Chondrocyte (in vitro differentiated cells): ENCODE measurements around the gene LRRC72. TPM values are rescaled to one million over a fixed set of nuclear protein-coding genes. Genes with fewer than 3 reads are reported as not detected.

ENCODE experiments used
- DNase-seq: peaks from one replicate; pipeline ENCODE4 v3.0.0; 2021; ENCODE audit warnings: mixed read lengths, low spot score
- H3K27ac Mint-ChIP-seq: one replicate; pipeline ENCODE4 v1.8.0; 2021; ENCODE audit warnings: mild to moderate bottlenecking, moderate library complexity, mixed read lengths; ENCODE audit not compliant: unreplicated experiment
- H3K27me3 Mint-ChIP-seq: 2 replicates; pipeline ENCODE4 v1.8.0; 2021; ENCODE audit warnings: low read depth, mixed read lengths
- H3K36me3 Mint-ChIP-seq: 2 replicates; pipeline ENCODE4 v1.8.0; 2021; ENCODE audit warnings: low read depth, mixed read lengths
- H3K4me1 Mint-ChIP-seq: 2 replicates; pipeline ENCODE4 v1.8.0; 2021; ENCODE audit warnings: low read depth, mild to moderate bottlenecking, mixed read lengths
- H3K4me3 Mint-ChIP-seq: one replicate; pipeline ENCODE4 v1.8.0; 2021; ENCODE audit warnings: mild to moderate bottlenecking, moderate library complexity, mixed read lengths; ENCODE audit not compliant: unreplicated experiment
- H3K9me3 Mint-ChIP-seq: 2 replicates; pipeline ENCODE4 v1.8.0; 2021; ENCODE audit warnings: low read depth, mixed read lengths
- CTCF ChIP-seq: fragments of 200-600 bp; sonication (generic); IDR thresholded peaks from 2 replicates; pipeline ENCODE4 v1.5.0; 2021; ENCODE audit warnings: antibody characterized with exemption, mild to moderate bottlenecking, moderate library complexity
- total RNA-seq: library from RNA; stranded (reverse); gene quantifications from 3 replicates; pipeline ENCODE4 v1.2.1, GENCODE V29; 2021

The LRRC72 gene
- total RNA-seq, 1 donor from 2014 or later: not detected

- no peaks in the 10 kb centered on the region for H3K4me1 Mint-ChIP-seq
- TF ChIP-seq CTCF: no peak
- no peaks in the 10 kb centered on the region for H3K9me3 Mint-ChIP-seq
- no peaks in the 10 kb centered on the region for H3K36me3 Mint-ChIP-seq
- H3K27ac Mint-ChIP-seq: no peak overlapping the region
- H3K27me3 Mint-ChIP-seq: no peaks in the 10 kb centered on the region
- DNase-seq: no peak
- no peak overlapping the region for H3K4me3 Mint-ChIP-seq
Measured at GRCh38 chr7:16581286-16581685, 54.7 kb downstream of the LRRC72 start.

GRCh38 chr7:16583834-16584233, 57.2 kb downstream of the LRRC72 start:
- Mint-ChIP-seq H3K36me3 (no peaks in the 10 kb centered on the region), H3K27ac (no peak overlapping the region), H3K4me3 (no peak overlapping the region), H3K27me3 (no peaks in the 10 kb centered on the region), H3K4me1 (no peaks in the 10 kb centered on the region), H3K9me3 (no peaks in the 10 kb centered on the region)
- no peak for TF ChIP-seq CTCF
- DNase-seq: no peak

GRCh38 chr7:16585540-16585939, 58.9 kb downstream of the LRRC72 start:
- Mint-ChIP-seq H3K9me3 (no peaks in the 10 kb centered on the region), H3K27ac (no peak overlapping the region), H3K4me3 (no peak overlapping the region), H3K36me3 (no peaks in the 10 kb centered on the region), H3K4me1 (peaks cover 10% of the 10 kb centered on the region), H3K27me3 (no peaks in the 10 kb centered on the region)
- no peak for TF ChIP-seq CTCF
- no peak for DNase-seq

- no peak for DNase-seq
- H3K9me3 Mint-ChIP-seq: no peaks in the 10 kb centered on the region
- TF ChIP-seq CTCF: no peak
- H3K27me3 Mint-ChIP-seq: no peaks in the 10 kb centered on the region
- no peak overlapping the region for H3K27ac Mint-ChIP-seq
- H3K4me1 Mint-ChIP-seq: peaks cover 13% of the 10 kb centered on the region
- H3K4me3 Mint-ChIP-seq: no peak overlapping the region
- H3K36me3 Mint-ChIP-seq: no peaks in the 10 kb centered on the region
Measured at GRCh38 chr7:16586081-16586874, 59.7 kb downstream of the LRRC72 start.

- TF ChIP-seq CTCF: no peak
- H3K4me1 Mint-ChIP-seq: peaks cover 13% of the 10 kb centered on the region
- H3K9me3 Mint-ChIP-seq: no peaks in the 10 kb centered on the region
- no peaks in the 10 kb centered on the region for H3K27me3 Mint-ChIP-seq
- no peak for DNase-seq
- no peak overlapping the region for H3K27ac Mint-ChIP-seq
- no peaks in the 10 kb centered on the region for H3K36me3 Mint-ChIP-seq
- H3K4me3 Mint-ChIP-seq: no peak overlapping the region
Measured at GRCh38 chr7:16587129-16587528, 60.5 kb downstream of the LRRC72 start.
